ENCODE measurements around the gene TTLL13.

Gene TTLL13

GRCh38 chr15:90214553-90215196, 34.7 kb upstream of the TTLL13 start:
- no peak for DNase-seq (ENCODE audit: low read depth in 2 of 2)

GRCh38 chr15:90217671-90218394, 31.5 kb upstream of the TTLL13 start:
- no peak for DNase-seq (ENCODE audit: low read depth in 2 of 2)

DNA sequence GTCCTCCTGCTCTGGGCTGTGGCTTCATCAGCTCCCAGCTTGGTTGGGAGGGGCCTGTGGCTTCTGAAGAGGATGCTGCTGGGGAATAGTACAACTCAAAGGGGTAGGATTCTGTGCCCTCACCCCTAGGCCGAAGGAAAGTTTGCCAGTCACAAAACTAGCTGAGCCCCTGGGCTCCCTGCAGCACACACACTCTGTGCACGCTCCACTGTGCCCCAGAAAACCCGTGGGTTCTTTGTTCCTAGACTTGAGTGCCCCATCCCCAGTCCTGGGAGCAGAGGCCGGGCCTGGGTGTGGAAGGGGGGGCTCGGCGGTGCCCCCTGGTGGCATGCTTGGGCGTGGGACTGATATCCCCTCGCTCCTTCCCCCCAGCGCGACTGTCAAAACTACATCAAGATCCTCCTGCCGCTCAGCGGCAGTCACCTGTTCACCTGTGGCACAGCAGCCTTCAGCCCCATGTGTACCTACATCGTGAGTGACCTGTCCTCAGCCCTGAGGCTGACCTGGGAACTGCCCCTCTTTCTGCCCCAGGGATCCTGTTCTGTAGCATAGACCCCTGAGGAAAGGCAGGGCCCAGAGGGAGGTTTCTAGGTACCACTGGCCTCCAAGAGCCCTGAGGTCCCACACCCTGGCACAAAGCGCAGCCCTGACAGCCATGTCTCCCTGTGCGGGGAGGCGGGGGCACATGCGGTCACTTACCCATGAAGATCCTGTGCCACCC, 29.8 kb upstream of the TTLL13 start:
- DNase-seq (ENCODE audit: low read depth in 2 of 2): no peak

- peak; percentile 41 to 45 for DNase-seq (ENCODE audit: low read depth in 2 of 2)
Observed at GRCh38 chr15:90221246-90221900, 28.0 kb upstream of the TTLL13 start.

- no peak for DNase-seq (ENCODE audit: low read depth in 2 of 2)
Observed at GRCh38 chr15:90222547-90222946, 26.8 kb upstream of the TTLL13 start.

DNA sequence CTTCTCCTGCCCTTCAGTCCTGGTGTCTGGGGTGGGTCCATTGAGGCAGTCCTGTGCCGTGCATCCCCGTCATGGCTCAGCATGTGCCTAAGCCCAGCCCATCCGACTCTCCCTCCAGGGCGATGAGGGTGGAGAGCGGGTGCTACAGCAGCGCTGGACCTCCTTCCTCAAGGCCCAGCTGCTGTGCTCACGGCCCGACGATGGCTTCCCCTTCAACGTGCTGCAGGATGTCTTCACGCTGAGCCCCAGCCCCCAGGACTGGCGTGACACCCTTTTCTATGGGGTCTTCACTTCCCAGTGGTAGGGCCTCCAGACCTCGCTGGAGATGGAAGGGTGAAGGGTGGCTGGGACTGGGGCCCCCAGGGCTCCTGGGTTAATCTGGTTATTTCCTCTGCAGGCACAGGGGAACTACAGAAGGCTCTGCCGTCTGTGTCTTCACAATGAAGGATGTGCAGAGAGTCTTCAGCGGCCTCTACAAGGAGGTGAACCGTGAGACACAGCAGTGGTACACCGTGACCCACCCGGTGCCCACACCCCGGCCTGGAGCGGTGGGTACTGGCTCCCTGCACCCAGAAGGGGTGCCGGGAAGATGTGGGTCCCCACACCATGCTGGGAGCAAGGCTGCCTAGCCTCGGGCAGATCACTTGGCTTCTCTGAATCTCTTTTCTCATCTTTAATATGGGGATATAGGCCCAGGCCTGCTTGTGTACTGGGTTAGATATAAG, 25.8 kb upstream of the TTLL13 start:
- no peak for DNase-seq (ENCODE audit: low read depth in 2 of 2)

- no peak for DNase-seq (ENCODE audit: low read depth in 2 of 2)
Observed at GRCh38 chr15:90225047-90225446, 24.3 kb upstream of the TTLL13 start.

- DNase-seq (ENCODE audit: low read depth in 2 of 2): no peak
Observed at GRCh38 chr15:90225504-90226234, 23.7 kb upstream of the TTLL13 start.

DNA sequence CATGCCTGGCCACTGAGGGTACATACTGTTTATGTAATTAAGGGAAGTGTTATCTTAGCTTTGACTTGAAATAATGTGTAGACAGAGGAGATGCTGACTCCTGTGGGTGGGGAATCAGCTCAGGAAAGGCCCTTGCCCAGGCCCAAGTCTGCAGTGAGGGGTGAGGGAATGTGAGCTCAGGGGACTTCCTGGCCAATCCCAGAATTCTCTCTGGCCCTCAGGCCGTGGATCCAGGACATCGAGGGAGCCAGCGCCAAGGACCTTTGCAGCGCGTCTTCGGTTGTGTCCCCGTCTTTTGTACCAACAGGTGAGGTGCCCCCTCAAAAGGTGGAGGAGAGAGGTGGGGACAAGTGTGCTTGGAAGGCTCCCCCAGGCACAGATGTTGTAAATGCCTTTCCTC, 22.0 kb upstream of the TTLL13 start:
- no peak for DNase-seq (ENCODE audit: low read depth in 2 of 2)

GRCh38 chr15:90227816-90228772, 21.3 kb upstream of the TTLL13 start:
- no peak for DNase-seq (ENCODE audit: low read depth in 2 of 2)

- no peak for DNase-seq (ENCODE audit: low read depth in 2 of 2)
Observed at GRCh38 chr15:90228960-90229359, 20.4 kb upstream of the TTLL13 start.

- no peak for DNase-seq (ENCODE audit: low read depth in 2 of 2)
Observed at GRCh38 chr15:90230071-90230494, 19.3 kb upstream of the TTLL13 start.

- no peak for DNase-seq (ENCODE audit: low read depth in 2 of 2)
Observed at GRCh38 chr15:90230610-90231009, 18.7 kb upstream of the TTLL13 start.

GRCh38 chr15:90231028-90232017, 18.0 kb upstream of the TTLL13 start:
- no peak for DNase-seq (ENCODE audit: low read depth in 2 of 2)

GRCh38 chr15:90232196-90232595, 17.2 kb upstream of the TTLL13 start:
- DNase-seq (ENCODE audit: low read depth in 2 of 2): no peak

GRCh38 chr15:90232941-90233386, 16.4 kb upstream of the TTLL13 start:
- DNase-seq (ENCODE audit: low read depth in 2 of 2): no peak

DNA sequence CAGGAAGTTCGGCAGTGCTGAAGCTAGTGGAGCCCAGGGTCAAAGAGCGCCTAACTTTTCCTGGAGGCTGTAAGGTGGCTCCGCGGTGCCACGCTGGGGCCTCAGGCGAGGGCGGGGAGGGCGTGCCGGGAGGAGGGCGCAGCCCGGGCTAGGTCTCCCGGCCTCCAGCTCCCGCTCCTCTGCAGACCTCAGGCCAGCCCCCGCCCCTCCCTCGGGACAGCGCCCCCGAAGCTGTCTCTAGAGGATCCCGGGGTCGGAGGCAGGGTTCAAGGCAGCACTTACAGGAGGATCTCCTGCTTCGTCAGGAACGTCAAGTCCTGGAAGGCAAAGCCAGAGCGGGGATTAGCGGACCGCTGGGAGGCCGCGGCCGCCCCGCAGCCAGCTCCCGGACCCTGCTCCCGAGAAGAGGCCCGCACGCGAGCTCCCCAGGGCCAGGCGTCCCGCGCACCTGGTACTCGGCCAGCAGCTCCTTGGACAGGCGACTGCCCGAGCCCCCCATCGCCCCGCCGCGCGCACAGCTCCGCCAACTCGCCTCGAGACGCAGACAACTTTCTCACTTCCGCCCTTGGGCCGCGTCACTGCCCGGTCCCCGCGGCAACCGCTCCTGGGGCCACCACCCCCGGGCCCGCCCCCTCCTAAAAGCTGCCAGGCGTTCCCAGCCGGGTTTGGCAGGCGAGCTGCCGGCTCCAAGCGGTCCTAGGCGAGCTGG, 15.8 kb upstream of the TTLL13 start, which contains the start of gene CIB1:
Gene CIB1 (minus strand): TSS at position 555 of the 709 bp plus-strand sequence. CDS start 56 bp downstream, at position 499.
- peak; percentile 89 to 93 for DNase-seq (ENCODE audit: low read depth in 2 of 2)

All from fibroblast of skin of left biceps (primary cell).